Activated T-cell treated with anti-CD3 and anti-CD28 coated beads, Interleukin-2, amount 50 U/mL, for 72 hours (primary cell): ENCODE data around the gene IRF7. TPM values are rescaled to one million over a fixed set of nuclear protein-coding genes. Genes with fewer than 3 reads are reported as not detected.
"Not testable (repeated sequence)": the region's sequence is repeated elsewhere in the genome, so short reads cannot be mapped to it uniquely, and the experiment has no call there.

Experiments
- ATAC-seq, 2 donors: fragments of 150-1000 bp; cut with Tn5 transposase; replicated peaks in 1 of 2; 2 replicates each; pipeline ENCODE4 v1.10.0; 2021; ENCODE audit warnings: moderate library complexity in 2 of 2, mild to moderate bottlenecking in 1 of 2
- DNase-seq, 2 donors: peaks; one replicate each; pipeline ENCODE4 v3.0.0; 2021 to 2022; ENCODE audit warnings: mixed read lengths in 1 of 2
- H3K27ac Mint-ChIP-seq: one replicate; pipeline ENCODE4 v1.8.0; 2022; ENCODE audit warnings: mild to moderate bottlenecking, moderate library complexity, mixed read lengths
- H3K27me3 Mint-ChIP-seq: one replicate; pipeline ENCODE4 v1.8.0; 2022; ENCODE audit warnings: low read depth, mixed read lengths
- H3K36me3 Mint-ChIP-seq, 2 donors: one replicate each; pipeline ENCODE4 v1.8.0; 2022; ENCODE audit warnings: mixed read lengths in 2 of 2, mild to moderate bottlenecking in 1 of 2; ENCODE audit not compliant: insufficient read depth in 2 of 2
- H3K4me1 Mint-ChIP-seq: one replicate; pipeline ENCODE4 v1.8.0; 2022; ENCODE audit warnings: low read depth, mixed read lengths
- H3K4me3 Mint-ChIP-seq, 2 donors: one replicate each; pipeline ENCODE4 v1.8.0; 2022; ENCODE audit warnings: mild to moderate bottlenecking in 2 of 2, mixed read lengths in 2 of 2, moderate library complexity in 2 of 2
- H3K9me3 Mint-ChIP-seq, 2 donors: one replicate each; pipeline ENCODE4 v1.8.0; 2022; ENCODE audit warnings: mixed read lengths in 2 of 2
- total RNA-seq, 2 donors: library from RNA; stranded (reverse); gene quantifications; one replicate each; pipeline ENCODE4 v1.2.3, GENCODE V29; 2022

IRF7 gene
- total RNA-seq, result 10 to 100 TPM; 46.7 to 95.8 TPM

DNA sequence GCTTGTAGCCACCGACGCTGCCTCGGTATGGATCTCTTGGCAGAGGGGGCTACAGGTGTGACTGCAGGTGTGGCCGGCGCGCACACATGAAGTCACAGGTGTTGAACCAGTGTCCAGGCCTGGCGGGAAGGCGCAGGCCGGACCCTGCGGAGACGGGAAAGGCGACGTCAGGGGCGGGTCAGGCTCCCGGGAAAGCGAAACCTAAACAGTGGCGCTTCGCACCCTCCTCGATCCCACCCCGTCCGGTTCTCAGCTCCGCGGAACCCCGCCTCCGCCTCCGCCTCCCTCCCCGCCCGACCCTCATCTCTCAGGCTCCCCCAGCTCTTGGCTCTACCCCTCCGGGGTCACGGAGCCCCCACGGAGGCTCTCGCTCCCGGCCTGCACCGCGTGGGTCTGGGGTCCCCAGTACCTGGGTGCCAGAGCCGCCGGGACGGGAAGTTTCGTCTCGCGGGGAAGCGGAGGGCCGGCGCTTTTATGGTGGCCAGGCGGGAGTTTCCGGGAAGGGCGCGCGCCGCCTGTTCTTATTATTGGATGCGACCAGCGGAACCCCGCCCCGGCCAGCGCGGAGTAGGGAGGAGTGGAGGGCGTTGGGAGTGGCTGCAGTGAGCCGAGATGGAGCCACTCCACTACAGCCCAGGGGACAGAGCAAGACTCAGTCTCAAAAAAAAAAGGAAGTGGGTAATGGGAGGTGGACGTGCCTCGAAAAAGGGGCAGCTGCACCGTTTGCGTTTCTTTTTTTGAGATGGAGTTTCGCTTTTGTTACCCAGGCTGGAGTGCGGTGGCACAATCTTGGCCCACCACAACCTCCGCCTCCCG is at the start of gene IRF7:
IRF7 (minus strand) TSS at position 447 of the 816 bp plus-strand sequence. CDS start 586 bp downstream, outside the sequence.
- Mint-ChIP-seq H3K27ac (peak within 1 kb of the TSS; percentile 91), H3K27me3 (no peaks in the 10 kb centered on the region), H3K4me3 (peak within 1 kb of the TSS; percentile 87 to 92), H3K36me3 (peaks cover 1 to 7% of the 10 kb centered on the region in 2 donors), H3K9me3 (no peaks in the 10 kb centered on the region), H3K4me1 (peaks cover 20% of the 10 kb centered on the region)
- peak; percentile 81 to 84 for ATAC-seq
- peak; percentile 91 to 93 for DNase-seq

DNA sequence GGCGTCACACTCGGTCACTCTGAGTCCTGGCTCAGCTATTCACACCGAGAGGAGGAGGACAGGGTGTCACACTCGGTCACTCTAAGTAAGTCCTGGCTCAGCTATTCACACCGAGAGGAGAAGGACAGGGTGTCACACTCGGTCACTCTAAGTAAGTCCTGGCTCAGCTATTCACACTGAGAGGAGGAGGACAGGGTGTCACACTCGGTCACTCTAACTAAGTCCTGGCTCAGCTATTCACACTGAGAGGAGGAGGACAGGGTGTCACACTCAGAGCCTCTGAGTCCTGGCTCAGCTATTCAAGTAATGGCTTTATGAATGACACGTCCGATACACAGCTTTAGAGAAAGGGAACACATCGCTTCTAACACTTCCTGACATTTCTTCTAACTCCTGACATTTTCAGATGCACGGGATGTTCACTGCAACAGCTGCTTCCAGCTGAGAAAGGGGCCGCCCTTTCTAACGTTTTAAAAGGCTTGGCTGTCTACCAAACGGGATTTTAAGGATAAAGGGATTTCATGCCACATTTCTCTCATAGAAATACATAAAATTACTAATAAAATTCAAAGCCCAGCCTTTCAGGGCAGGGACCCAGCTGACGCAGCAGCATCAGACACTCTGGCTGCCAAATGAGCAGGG is 49.4 kb upstream of the IRF7 start:
- H3K27ac Mint-ChIP-seq, result no peak overlapping the region
- ATAC-seq (no peak), DNase-seq (no peak)
- H3K4me3 Mint-ChIP-seq, result no peak overlapping the region
- no peaks in the 10 kb centered on the region for H3K27me3 Mint-ChIP-seq
- H3K9me3 Mint-ChIP-seq, result no peaks in the 10 kb centered on the region
- H3K36me3 Mint-ChIP-seq, result peaks cover 0 to 8% of the 10 kb centered on the region in 2 donors
- H3K4me1 Mint-ChIP-seq, result no peaks in the 10 kb centered on the region

DNA sequence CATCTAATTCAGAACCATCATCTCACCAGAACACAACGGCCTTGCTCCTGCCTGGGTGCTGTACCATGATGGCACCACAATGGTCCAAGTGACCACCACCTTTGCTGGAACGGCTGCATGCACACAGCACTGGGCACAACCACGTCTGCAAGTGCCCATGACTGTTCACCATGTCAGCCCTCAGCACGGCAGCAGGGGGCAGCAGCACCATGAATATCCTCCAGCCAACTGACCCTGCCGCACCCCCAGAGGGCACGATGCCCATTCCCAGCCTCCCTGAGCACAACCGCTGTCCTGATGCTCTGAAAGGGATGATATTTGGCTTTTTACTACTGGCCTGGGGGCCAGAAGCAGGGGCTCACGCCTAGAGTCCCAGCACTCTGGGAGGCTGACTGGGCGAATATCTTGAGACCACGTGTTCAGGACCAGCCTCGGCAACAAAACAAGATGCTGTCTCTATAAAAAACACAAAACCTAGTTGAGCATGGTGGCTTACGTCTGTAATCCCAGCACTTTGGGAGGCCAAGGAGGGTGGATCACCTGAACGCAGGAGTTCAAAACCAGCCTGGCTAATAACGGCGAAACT is 47.0 kb upstream of the IRF7 start:
- H3K36me3 Mint-ChIP-seq, result peaks cover 0 to 8% of the 10 kb centered on the region in 2 donors
- no peak overlapping the region for H3K27ac Mint-ChIP-seq

DNA sequence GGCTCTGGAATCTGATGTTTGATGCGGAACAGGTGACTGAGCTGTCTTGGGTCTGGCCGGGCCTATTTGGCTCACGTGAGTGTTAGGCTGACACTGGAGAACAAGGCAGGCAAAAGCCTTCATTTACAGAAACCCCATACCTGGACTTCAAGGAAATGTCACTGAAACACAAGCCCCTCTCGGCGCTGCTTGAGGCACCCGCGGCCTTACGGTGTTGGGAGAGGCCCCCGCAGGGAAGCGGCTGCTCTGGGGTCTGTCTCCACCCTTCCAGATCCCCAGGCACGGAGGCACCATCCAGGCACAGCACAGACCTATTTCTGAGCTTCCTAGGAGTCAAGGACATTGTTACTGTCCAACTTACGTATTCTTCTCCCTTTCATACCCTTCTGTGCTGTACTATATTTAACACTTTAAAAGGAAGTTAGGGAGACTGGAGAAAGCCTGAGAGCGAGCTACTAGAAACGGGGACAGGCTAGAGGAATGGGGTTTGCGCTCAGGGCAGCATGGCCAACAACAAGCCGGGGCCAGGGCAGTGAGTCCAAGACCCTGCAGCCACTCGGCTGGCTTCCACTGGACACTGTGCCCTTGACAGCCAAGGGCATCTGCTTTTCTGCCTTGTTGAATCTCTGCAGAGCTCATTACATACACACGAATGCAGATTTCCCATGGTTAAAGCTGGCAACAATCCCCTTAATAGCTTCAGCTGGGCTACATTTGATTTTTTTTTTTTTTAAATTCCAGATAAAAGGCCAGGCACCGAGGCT is 45.1 kb upstream of the IRF7 start:
- ATAC-seq (no peak), DNase-seq (no peak)
- Mint-ChIP-seq H3K36me3 (peaks cover 0 to 6% of the 10 kb centered on the region in 2 donors), H3K4me3 (no peak overlapping the region), H3K27ac (no peak overlapping the region), H3K9me3 (no peaks in the 10 kb centered on the region), H3K4me1 (no peaks in the 10 kb centered on the region), H3K27me3 (no peaks in the 10 kb centered on the region)

More for the DNA sequence above, 47.0 kb upstream of the IRF7 start:
- H3K9me3 Mint-ChIP-seq, result no peaks in the 10 kb centered on the region
- DNase-seq, result peak; percentile 58 to 59
- ATAC-seq, result peak; percentile 73 to 75
- no peaks in the 10 kb centered on the region for H3K4me1 Mint-ChIP-seq
- no peaks in the 10 kb centered on the region for H3K27me3 Mint-ChIP-seq
- no peak overlapping the region for H3K4me3 Mint-ChIP-seq

DNA sequence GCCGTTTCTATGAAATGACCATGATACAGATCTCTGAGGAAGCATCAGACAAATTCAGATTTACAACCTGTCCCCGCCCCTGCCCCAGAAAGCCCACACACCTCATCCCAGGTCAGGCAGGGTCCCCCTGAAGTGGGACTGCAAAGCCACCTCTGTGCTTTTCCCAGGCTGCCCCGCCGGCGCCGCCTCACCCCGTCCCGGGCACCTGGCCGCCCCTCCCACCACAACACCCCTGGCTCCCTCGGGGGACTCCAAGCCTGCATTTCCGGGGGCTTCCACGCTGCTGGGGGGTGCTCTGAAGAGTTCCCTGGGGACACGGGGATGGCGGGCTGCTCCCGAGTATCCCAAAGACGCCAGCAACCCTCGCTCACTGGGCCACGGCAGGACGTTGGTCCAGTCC is 44.5 kb upstream of the IRF7 start:
- no peaks in the 10 kb centered on the region for H3K27me3 Mint-ChIP-seq
- DNase-seq (no peak), ATAC-seq (no peak)
- H3K4me1 Mint-ChIP-seq, result no peaks in the 10 kb centered on the region
- H3K9me3 Mint-ChIP-seq, result no peaks in the 10 kb centered on the region
- H3K4me3 Mint-ChIP-seq, result no peak overlapping the region
- H3K36me3 Mint-ChIP-seq, result peaks cover 0 to 2% of the 10 kb centered on the region in 2 donors
- no peak overlapping the region for H3K27ac Mint-ChIP-seq

DNA sequence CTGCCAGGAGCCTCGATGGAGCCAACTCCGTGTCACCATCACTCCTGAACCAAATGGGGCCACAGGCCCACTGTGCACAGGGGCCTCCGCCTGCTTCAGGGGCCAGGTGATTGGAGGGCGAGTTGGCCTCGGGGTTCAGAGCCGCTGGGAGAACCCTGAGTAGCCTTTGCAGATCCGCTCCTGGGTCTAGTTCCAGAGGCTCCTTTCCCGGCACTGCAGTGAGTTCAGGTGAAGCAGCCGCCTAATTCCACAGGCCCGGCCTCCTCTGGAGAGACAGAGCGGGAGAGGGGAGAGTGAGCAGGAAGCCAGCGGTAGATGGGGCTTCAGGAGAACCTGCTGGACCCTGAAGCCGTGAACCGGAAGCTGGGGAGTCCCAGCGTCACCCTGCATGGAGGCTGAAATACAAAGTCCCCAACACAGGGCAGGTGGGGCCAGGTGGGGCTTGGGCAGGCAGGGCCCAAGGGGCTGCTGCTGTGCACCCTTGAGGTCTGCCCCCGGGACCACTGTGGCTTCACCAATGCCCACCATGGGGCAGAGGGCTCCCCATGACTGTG is 43.9 kb upstream of the IRF7 start:
- no peak for ATAC-seq

DNA sequence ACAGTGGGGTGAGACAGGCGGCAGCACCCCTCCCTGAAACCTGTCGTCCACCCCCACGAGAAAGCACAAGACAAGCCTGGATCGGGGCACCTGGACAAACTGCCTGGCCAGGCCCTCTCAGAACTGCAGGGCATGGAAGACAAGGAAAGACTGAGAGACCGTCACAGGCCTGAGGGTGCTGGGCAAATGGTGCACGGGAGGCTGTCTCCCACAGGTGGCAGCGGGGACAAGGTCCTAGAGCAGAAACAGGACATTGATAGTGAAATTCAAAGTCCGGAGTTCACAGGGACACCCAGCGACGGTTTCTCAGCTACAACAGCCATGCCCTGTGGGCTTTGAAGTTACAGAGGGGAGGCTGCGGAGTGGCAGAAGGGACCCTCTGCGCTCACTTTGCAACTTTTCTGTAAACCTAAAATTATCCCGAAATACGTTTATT is 42.0 kb upstream of the IRF7 start:
- H3K9me3 Mint-ChIP-seq, result no peaks in the 10 kb centered on the region
- H3K36me3 Mint-ChIP-seq, result peaks cover 1 to 4% of the 10 kb centered on the region in 2 donors
- no peak for ATAC-seq
- DNase-seq, result no peak
- no peak overlapping the region for H3K27ac Mint-ChIP-seq
- no peaks in the 10 kb centered on the region for H3K27me3 Mint-ChIP-seq
- no peak overlapping the region for H3K4me3 Mint-ChIP-seq
- H3K4me1 Mint-ChIP-seq, result no peaks in the 10 kb centered on the region

More for the DNA sequence above, 43.9 kb upstream of the IRF7 start:
- Mint-ChIP-seq H3K4me3 (no peak overlapping the region), H3K27ac (no peak overlapping the region), H3K4me1 (no peaks in the 10 kb centered on the region), H3K36me3 (peaks cover 1 to 4% of the 10 kb centered on the region in 2 donors), H3K27me3 (no peaks in the 10 kb centered on the region), H3K9me3 (no peaks in the 10 kb centered on the region)
- no peak for DNase-seq

DNA sequence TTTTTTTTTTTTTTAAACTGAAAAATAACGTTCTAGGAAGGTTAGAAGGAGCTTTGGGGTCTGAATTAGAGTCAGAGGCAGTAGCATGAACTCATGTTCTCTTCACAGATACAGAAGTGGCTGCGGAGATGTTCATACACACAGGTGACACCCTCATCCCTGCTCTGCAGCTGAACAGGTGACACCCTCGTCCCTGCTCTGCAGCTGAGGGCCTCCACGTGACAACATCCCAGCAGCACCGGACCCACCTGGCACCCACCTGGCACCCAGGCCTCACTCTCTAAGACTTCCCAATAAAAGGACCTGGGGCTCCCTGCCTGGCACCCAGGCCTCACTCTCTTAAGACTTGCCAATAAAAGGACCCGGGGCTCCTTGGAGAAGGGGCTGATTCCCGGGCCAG is 41.1 kb upstream of the IRF7 start:
- Mint-ChIP-seq H3K4me1 (no peaks in the 10 kb centered on the region), H3K4me3 (no peak overlapping the region), H3K36me3 (peaks cover 3 to 4% of the 10 kb centered on the region in 2 donors), H3K27me3 (no peaks in the 10 kb centered on the region), H3K27ac (no peak overlapping the region), H3K9me3 (no peaks in the 10 kb centered on the region)
- ATAC-seq (peak in 1 of 2 donors; percentile 11), DNase-seq (no peak)

DNA sequence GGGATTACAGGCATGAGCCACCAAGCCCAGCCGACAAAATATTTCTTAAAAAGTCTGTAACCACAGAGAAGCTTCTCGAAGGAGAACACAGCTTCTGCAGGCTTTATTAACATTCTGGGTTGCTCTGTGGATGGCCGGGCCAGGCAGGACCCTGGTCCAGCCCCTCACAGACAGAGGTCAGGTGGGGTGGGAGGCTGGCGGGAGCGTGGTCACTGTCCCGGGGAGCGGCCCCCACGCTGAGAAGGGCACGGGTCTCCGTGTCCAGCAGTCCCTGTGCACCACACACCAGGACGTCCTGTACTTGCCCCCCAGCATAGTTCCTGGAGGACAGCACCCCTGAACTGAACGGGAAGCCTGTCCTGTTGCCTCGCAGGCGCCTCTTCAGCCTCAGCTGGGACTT is 40.7 kb upstream of the IRF7 start:
- Mint-ChIP-seq H3K4me1 (no peaks in the 10 kb centered on the region), H3K36me3 (peaks cover 3 to 5% of the 10 kb centered on the region in 2 donors), H3K4me3 (no peak overlapping the region), H3K9me3 (no peaks in the 10 kb centered on the region), H3K27ac (no peak overlapping the region), H3K27me3 (no peaks in the 10 kb centered on the region)
- DNase-seq (no peak), ATAC-seq (peak in 1 of 2 donors; percentile 22)

DNA sequence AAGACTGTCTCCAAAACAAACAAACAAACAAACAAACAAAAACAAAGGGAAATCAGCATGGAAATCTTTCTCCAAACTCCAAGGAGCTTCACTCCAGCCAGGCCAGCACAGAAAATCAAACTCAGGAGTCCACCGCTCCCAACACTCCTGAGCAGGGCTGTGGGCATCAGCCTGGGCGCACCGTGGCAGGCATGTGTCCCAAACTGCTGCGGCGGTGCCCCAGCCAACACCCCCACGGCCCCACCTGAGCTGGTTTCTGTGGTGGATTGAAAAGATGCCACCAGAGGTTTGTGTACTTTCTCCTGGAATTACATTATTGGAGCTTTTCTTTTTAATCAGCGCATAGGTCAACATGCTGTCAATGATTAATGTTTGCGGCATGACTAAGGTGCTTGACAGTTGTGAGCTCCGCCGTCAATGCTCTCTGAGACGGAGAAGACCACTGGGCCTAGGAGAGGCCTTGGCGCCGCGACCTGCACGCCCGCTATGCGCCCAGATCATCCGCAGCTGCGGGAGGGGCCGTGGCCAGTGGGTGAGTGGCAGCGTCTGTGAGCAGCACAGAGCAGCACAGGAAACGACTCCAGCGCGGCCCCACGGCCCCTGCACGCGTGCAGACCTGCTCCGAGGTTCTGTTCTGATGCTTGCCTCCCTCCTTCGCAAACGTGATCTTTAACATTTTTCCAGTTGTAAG is 39.4 kb upstream of the IRF7 start:
- H3K4me3 Mint-ChIP-seq, result no peak overlapping the region
- peaks cover 3 to 6% of the 10 kb centered on the region in 2 donors for H3K36me3 Mint-ChIP-seq
- no peaks in the 10 kb centered on the region for H3K9me3 Mint-ChIP-seq

DNA sequence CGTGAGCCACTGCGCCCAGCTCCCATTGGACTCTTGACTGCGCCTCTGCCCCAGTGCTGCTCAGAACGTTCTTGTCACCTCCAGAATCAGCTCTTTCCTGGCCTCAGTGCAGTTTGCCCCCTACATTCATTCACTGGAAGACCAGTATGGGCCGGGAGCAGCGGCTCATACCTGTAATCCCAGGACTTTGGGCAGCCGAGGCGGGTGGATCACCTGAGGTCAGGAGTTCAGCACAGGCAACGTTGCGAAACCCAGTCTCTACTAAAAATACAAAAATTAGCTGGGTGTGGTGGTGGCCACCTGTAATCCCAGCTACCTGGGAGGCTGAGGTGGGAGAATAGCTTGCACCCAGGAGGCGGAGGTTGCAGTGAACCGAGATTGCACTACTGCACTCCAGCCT is 38.7 kb upstream of the IRF7 start:
- ATAC-seq, H3K36me3 Mint-ChIP-seq, H3K27me3 Mint-ChIP-seq, H3K4me3 Mint-ChIP-seq, DNase-seq, H3K9me3 Mint-ChIP-seq, H3K4me1 Mint-ChIP-seq, H3K27ac Mint-ChIP-seq: not testable (repeated sequence)

More for the DNA sequence above, 39.4 kb upstream of the IRF7 start:
- Mint-ChIP-seq H3K4me1 (no peaks in the 10 kb centered on the region), H3K27ac (no peak overlapping the region), H3K27me3 (no peaks in the 10 kb centered on the region)
- no peak for ATAC-seq
- DNase-seq, result no peak

DNA sequence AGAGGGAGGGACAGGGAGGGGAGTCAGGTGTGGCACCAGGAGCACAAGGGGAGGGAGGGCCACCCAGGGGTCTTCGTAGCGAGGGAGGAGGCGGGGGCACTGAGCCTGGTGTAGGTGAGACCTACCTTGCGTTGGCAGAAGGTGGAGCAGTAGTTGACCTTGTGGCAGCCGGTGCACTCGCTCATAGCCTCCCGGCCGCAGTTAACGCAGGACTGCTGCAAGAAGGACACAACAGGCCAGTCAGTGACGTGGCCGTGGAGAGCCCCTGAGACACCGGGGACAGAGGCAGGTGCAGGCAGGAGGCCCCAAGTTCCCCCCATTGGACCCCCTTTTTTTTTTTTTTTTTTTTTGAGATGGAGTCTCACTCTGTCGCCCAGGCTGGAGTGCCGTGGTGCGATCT is 38.1 kb upstream of the IRF7 start:
- H3K4me3 Mint-ChIP-seq, result no peak overlapping the region
- no peaks in the 10 kb centered on the region for H3K9me3 Mint-ChIP-seq
- H3K27me3 Mint-ChIP-seq, result no peaks in the 10 kb centered on the region
- ATAC-seq (no peak), DNase-seq (no peak)
- peaks cover 3 to 10% of the 10 kb centered on the region in 2 donors for H3K36me3 Mint-ChIP-seq
- no peak overlapping the region for H3K27ac Mint-ChIP-seq
- H3K4me1 Mint-ChIP-seq, result no peaks in the 10 kb centered on the region
